Measurements from ENCODE around the gene NDEL1. TPM values are rescaled to one million over a fixed set of nuclear protein-coding genes. Genes with fewer than 3 reads are reported as not detected.

The NDEL1 gene
- polyA plus RNA-seq, 3 donors, result 29.8 to 58.3 (median 39.7) TPM

DNA sequence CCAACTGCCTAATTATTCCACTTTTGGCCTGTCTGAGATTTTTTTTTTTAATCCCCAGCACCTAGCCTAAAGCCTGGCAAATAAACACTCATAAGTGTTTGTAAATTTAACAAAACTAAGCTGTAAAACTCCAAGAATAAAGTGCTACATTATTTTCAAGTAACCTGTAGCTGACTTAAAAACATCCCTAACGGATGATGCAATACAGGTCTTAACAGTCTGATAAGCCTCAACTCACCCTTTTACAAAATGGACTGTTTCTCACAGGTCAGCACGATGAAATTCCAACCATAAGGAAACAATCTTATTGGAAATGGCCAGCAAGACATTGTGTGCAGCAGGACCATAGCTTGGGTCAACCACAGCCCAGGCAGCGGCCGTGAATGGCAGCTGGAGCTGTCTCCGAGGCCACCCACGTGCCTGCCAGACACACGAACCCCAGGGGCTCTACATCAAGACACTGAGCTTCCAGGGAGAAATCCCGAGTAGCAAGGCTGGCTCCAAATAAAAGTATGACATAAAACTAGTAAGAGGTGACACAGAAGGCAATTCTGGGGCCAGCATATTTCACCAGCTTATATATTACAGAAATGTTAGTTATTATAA, 58.9 kb downstream of the NDEL1 start:
- intact Hi-C loops (cut with micrococcal nuclease), result no loop called here
- peaks cover 0 to 2% (median 0%) of the 10 kb centered on the region in 7 donors for H3K9me3 Mint-ChIP-seq
- no peaks in the 10 kb centered on the region for H3K9me3 ChIP-seq (replicated peaks in 1 of 2; ENCODE audit: control insufficient read depth in 1 of 2, insufficient read depth in 1 of 2, low read length in 2 of 2)
- no peaks in the 10 kb centered on the region for H3K36me3 ChIP-seq (replicated peaks in 1 of 2; ENCODE audit: control insufficient read depth in 1 of 2, insufficient read depth in 2 of 2, low read length in 2 of 2)
- no peaks in the 10 kb centered on the region for H3K79me2 ChIP-seq (ENCODE audit: insufficient read depth, low read length)
- H3K4me2 ChIP-seq (replicated peaks; ENCODE audit: extremely low read depth, low read length, poor library complexity, severe bottlenecking), result no peak overlapping the region
- H3K4me1 ChIP-seq (ENCODE audit: control insufficient read depth in 1 of 2, insufficient read depth in 2 of 2, low read length in 2 of 2), result no peaks in the 10 kb centered on the region
- H3K4me1 Mint-ChIP-seq, result no peaks in the 10 kb centered on the region
- no peak overlapping the region for H3K27ac ChIP-seq (ENCODE audit: low read depth in 1 of 2, low read length in 2 of 2)
- H4K20me1 ChIP-seq (ENCODE audit: insufficient read depth, low read length), result no peaks in the 10 kb centered on the region
- 100% methylated on average over 4 of the region's 8 CpGs for WGBS (ENCODE audit: insufficient coverage)
- DNase-seq, result no peak
- no peaks in the 10 kb centered on the region for H3K27me3 ChIP-seq (ENCODE audit: control insufficient read depth in 2 of 2, insufficient read depth in 2 of 2, low read length in 2 of 2)
- no peak overlapping the region for H3K4me3 ChIP-seq (replicated peaks in 1 of 3; ENCODE audit: low read depth in 2 of 3, low read length in 3 of 3)
- TF ChIP-seq, protein P1, sequence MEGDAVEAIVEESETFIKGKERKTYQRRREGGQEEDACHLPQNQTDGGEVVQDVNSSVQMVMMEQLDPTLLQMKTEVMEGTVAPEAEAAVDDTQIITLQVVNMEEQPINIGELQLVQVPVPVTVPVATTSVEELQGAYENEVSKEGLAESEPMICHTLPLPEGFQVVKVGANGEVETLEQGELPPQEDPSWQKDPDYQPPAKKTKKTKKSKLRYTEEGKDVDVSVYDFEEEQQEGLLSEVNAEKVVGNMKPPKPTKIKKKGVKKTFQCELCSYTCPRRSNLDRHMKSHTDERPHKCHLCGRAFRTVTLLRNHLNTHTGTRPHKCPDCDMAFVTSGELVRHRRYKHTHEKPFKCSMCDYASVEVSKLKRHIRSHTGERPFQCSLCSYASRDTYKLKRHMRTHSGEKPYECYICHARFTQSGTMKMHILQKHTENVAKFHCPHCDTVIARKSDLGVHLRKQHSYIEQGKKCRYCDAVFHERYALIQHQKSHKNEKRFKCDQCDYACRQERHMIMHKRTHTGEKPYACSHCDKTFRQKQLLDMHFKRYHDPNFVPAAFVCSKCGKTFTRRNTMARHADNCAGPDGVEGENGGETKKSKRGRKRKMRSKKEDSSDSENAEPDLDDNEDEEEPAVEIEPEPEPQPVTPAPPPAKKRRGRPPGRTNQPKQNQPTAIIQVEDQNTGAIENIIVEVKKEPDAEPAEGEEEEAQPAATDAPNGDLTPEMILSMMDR (IDR thresholded peaks at IDR 0.05), result no peak
- H3K36me3 Mint-ChIP-seq, result no peaks in the 10 kb centered on the region
- no peak overlapping the region for H2AFZ ChIP-seq (ENCODE audit: insufficient read depth, low read depth, low read length, poor library complexity, severe bottlenecking)
- H3K4me3 Mint-ChIP-seq, result no peak overlapping the region
- no peak overlapping the region for H3K27ac Mint-ChIP-seq
- H3K9ac ChIP-seq (ENCODE audit: insufficient read depth, low read length, poor library complexity, severe bottlenecking), result no peak overlapping the region
- H3K27me3 Mint-ChIP-seq (ENCODE audit: low read depth in 3 of 3), result no peaks in the 10 kb centered on the region

DNA sequence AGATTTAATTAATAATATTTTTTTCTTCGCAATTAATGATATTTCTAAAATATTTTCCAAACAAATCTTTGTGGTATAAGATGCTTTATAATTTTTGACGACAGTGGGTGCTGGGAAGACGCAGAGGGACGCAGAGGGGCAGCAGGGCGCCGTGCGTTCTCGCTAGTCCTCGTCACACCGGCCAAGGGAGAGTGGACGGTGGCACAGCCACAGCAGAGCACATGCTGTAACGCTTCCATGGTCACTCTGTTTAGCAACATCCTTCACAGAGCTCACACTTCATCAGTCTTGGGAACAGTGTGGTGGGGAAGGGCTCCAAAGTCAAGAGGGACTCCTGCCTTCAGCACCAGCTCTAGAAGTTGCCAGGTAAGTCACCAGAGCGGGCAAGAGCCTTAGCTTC, 60.4 kb downstream of the NDEL1 start:
- Histone ChIP-seq H3K9me3 (replicated peaks in 1 of 2; ENCODE audit: control insufficient read depth in 1 of 2, insufficient read depth in 1 of 2, low read length in 2 of 2) (no peaks in the 10 kb centered on the region), H3K36me3 (replicated peaks in 1 of 2; ENCODE audit: control insufficient read depth in 1 of 2, insufficient read depth in 2 of 2, low read length in 2 of 2) (no peaks in the 10 kb centered on the region), H3K27me3 (ENCODE audit: control insufficient read depth in 2 of 2, insufficient read depth in 2 of 2, low read length in 2 of 2) (no peaks in the 10 kb centered on the region), H4K20me1 (ENCODE audit: insufficient read depth, low read length) (no peaks in the 10 kb centered on the region), H3K4me2 (replicated peaks; ENCODE audit: extremely low read depth, low read length, poor library complexity, severe bottlenecking) (no peak overlapping the region), H2AFZ (ENCODE audit: insufficient read depth, low read depth, low read length, poor library complexity, severe bottlenecking) (no peak overlapping the region), H3K4me3 (replicated peaks in 1 of 3; ENCODE audit: low read depth in 2 of 3, low read length in 3 of 3) (no peak overlapping the region), H3K79me2 (ENCODE audit: insufficient read depth, low read length) (no peaks in the 10 kb centered on the region), H3K4me1 (ENCODE audit: control insufficient read depth in 1 of 2, insufficient read depth in 2 of 2, low read length in 2 of 2) (no peaks in the 10 kb centered on the region), H3K27ac (ENCODE audit: low read depth in 1 of 2, low read length in 2 of 2) (no peak overlapping the region), H3K9ac (ENCODE audit: insufficient read depth, low read length, poor library complexity, severe bottlenecking) (no peak overlapping the region)
- Mint-ChIP-seq H3K27ac (no peak overlapping the region), H3K4me1 (no peaks in the 10 kb centered on the region), H3K4me3 (no peak overlapping the region), H3K9me3 (peaks cover 0 to 3% (median 0%) of the 10 kb centered on the region in 7 donors), H3K27me3 (ENCODE audit: low read depth in 3 of 3) (peaks cover 0 to 1% (median 0%) of the 10 kb centered on the region in 3 donors), H3K36me3 (no peaks in the 10 kb centered on the region)
- no peak for DNase-seq
- intact Hi-C loops (cut with micrococcal nuclease), result no loop called here
- TF ChIP-seq, protein P1 (IDR thresholded peaks at IDR 0.05), result no peak
- 87% methylated on average over 9 of the region's 13 CpGs for WGBS (ENCODE audit: insufficient coverage)
